Mucosa of gallbladder (tissue), 1 donor: ENCODE results near the gene ANKH. TPM values are rescaled to one million over a fixed set of nuclear protein-coding genes. Genes with fewer than 3 reads are reported as not detected.
"Not testable (repeated sequence)": the region's sequence is repeated elsewhere in the genome, so short reads cannot be mapped to it uniquely, and the experiment has no call there.

ENCODE experiments used
- DNase-seq: peaks from one replicate; pipeline ENCODE4 v3.0.0-alpha.2; 2020; ENCODE audit warnings: low spot score
- total RNA-seq: library from RNA; stranded (reverse); gene quantifications from one replicate; pipeline ENCODE4 v1.2.1, GENCODE V29; 2021
- donor health status: DM: no; HTN: no; CAD: no.

The ANKH gene
- total RNA-seq = 73.7 TPM

- DNase-seq = peak; percentile 80
These were observed at the start of gene ANKH for GRCh38 chr5:14871214-14872069. TSS of gene ANKH (minus strand) at chr5:14871778. CDS start at chr5:14871447, 331 bp downstream.

- DNase-seq = no peak
These were observed 48.5 kb upstream of the ANKH start for GRCh38 chr5:14920121-14920520.

GRCh38 chr5:14919106-14919505 is 47.5 kb upstream of the ANKH start:
- DNase-seq = not testable (repeated sequence)

GRCh38 chr5:14917719-14918118 is 46.1 kb upstream of the ANKH start:
- DNase-seq = no peak

GRCh38 chr5:14915291-14915952 is 43.8 kb upstream of the ANKH start:
- DNase-seq = no peak

- no peak for DNase-seq
These were observed 43.2 kb upstream of the ANKH start for GRCh38 chr5:14914623-14915260.

GRCh38 chr5:14914193-14914592 is 42.6 kb upstream of the ANKH start:
- DNase-seq = no peak

- no peak for DNase-seq
These were observed 41.5 kb upstream of the ANKH start for GRCh38 chr5:14913096-14913495.

GRCh38 chr5:14912206-14912605 is 40.6 kb upstream of the ANKH start:
- DNase-seq = no peak

GRCh38 chr5:14909369-14909768 is 37.8 kb upstream of the ANKH start:
- DNase-seq = no peak

- DNase-seq = no peak
These were observed 36.6 kb upstream of the ANKH start for GRCh38 chr5:14908172-14908571.

- DNase-seq = no peak
These were observed 35.0 kb upstream of the ANKH start for GRCh38 chr5:14906628-14907027.

- DNase-seq = no peak
These were observed 31.4 kb upstream of the ANKH start for GRCh38 chr5:14902826-14903560.

GRCh38 chr5:14901462-14902051 is 30.0 kb upstream of the ANKH start:
- DNase-seq = peak; percentile 33

- no peak for DNase-seq
These were observed 29.3 kb upstream of the ANKH start for GRCh38 chr5:14900693-14901461.

GRCh38 chr5:14896131-14896530 is 24.6 kb upstream of the ANKH start:
- DNase-seq = no peak

GRCh38 chr5:14895301-14895700 is 23.7 kb upstream of the ANKH start:
- DNase-seq = no peak

- no peak for DNase-seq
These were observed 23.2 kb upstream of the ANKH start for GRCh38 chr5:14894748-14895147.

GRCh38 chr5:14893381-14893780 is 21.8 kb upstream of the ANKH start:
- DNase-seq = no peak

- DNase-seq = no peak
These were observed 19.3 kb upstream of the ANKH start for GRCh38 chr5:14890846-14891245.
